ENCODE results near the gene SLC6A15. TPM values are rescaled to one million over a fixed set of nuclear protein-coding genes. Genes with fewer than 3 reads are reported as not detected.

Gene SLC6A15
- 27.0 and 30.8 TPM in 2 replicates for total RNA-seq (2014; rRNA removed)
- polyA plus RNA-seq (2012): 0.32 TPM

DNA sequence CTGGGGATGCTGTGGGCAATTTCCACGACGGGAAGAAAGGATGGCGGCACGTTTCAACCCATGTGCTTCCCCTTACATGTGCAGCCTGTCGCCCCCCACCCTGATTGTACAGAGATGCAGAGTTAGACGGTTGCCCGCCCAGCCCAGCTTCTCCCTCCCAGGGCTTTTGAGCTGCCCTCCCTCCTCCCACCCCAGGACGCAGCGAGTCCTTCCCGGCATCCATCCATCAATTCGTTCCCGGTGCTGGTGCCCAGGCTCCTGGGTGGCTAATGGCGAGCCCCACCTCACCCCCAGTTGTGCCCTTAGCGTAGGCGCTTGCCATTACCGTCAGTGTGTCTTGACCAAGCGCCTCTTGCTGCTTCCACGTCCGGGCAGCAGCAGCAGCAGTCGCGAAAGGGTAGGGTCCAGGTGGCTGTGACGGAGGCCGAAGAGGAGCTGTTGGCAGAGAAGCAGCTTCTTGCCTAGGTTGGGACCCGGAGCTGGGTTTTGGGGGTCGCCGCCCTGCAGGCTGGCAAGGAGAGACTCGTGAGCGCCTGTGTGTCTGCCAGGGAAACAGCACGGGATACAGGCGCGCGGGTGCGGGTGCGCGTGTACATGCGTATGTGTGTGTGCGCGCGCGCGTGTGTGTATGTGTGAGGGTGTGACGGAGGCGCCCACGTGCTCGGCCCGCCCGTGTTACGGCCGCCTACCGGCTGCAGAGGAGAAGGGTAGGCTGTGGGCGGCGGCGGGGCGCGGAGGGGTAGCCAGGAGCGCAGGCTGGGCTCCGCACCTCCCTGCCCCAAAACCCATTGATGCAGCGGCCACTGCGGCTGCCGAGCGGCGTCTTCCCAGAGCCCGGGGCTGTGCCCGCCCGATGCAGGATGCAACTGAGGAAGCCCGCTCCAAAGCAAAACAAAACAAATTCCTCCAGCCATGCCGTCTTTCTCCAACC, at the start of gene SLC6A15:
Gene SLC6A15, minus strand, starts transcription at position 602 of the 931 bp plus-strand sequence. CDS start 20,679 bp downstream, outside the sequence.
- peak; percentile 91 for DNase-seq (ENCODE audit: low read depth)

DNA sequence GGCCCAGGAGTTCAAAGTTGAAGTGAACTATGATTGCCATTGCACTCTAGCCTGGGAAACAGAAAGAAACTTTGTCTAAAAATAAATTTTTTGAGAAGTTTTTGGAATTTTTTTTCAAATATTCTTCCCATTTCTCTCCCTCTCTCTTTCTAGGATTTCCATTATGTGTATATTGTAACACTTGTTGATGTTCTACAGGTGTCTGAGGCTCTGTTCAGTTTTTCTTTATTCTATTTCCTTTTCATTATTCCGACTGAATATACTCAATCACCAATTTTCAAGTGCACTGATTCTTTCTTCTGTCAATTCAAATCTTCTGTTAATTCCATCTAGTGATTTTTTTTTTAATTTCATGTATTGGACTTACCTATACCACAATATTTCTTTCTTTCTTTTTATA, 48.3 kb upstream of the SLC6A15 start:
- no peak for DNase-seq (ENCODE audit: low read depth)

DNA sequence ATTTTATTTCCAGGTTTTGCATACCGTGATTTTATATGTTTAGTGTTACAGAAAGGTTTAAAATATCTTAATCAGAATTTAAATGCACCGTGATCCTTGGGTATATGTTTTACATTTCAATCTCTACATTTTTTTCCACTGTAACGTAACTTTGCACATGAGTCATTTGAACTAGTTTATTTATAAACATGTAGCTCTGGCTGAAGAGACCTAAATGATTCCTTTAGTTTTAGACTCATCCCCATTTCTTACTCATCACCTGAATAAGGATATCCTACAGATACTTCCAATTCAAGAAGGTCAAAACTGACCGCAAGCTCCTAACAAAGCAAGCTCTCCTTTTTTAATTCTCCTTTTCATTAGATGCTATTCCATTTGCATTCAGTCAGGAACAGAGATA, 42.7 kb upstream of the SLC6A15 start:
- DNase-seq (ENCODE audit: low read depth): no peak

DNA sequence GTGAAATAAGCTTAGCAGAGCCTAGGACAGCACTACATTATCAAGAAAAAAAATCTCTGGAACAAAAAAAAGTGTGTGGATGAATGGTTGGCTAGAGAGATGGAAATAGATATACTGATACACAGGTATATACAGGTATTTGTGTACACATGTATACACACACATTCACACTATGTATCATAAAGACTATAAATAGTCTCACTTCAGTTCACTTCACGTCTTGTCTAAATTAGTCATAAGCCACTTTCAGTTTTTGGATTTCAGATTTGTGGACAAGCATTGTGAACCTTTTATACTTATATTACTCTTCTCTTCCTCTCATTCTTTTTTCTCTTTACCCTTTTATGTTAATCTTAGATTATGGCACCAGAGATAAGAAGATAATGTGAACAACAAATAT, 41.8 kb upstream of the SLC6A15 start:
- DNase-seq (ENCODE audit: low read depth): no peak

DNA sequence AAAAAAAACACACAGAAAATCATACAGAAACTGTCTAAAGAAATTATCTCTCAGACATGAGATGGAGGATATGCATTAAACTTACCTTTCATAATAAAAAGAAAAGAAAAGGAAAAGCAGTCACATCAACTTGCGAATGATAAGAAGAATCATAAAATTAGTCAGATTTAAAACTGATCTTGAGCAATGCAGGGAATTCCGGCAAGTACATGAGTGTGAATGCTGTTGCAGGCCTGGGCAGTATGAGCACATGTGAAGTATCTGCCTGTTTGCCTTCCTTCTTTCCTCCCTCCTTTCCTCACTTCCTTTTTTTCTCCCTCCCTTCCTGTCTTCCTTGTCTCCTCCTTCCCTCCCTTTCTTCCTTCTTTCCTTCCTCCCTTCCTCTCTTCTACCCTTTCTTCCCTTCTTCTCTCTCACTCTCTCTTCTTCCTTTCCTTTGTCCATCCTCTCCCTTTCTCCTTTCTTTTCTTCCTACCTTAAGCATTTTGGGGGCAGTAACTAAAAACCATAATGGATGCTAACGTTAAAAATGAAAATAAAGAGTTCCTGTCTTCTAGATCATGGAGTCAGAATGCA, 38.5 kb upstream of the SLC6A15 start:
- DNase-seq (ENCODE audit: low read depth): no peak

DNA sequence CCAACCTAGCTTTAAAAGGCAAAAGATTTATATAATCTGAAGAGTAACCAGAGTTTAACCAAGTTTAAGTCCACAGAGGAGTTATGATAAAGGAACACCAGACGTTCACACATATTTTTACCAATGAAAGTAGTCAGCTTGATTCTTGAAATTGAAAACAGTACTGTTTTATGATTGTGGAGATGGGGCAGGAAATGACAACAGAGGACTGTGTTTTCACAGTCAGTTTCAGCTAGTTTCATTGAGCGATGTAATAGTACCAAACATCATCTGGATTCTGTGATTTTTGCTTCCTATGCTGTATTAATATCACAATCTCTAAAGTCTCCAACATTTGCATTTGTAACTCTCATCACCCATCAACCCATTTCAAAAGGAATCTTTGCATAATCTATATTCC, 34.2 kb upstream of the SLC6A15 start:
- DNase-seq (ENCODE audit: low read depth): no peak

DNA sequence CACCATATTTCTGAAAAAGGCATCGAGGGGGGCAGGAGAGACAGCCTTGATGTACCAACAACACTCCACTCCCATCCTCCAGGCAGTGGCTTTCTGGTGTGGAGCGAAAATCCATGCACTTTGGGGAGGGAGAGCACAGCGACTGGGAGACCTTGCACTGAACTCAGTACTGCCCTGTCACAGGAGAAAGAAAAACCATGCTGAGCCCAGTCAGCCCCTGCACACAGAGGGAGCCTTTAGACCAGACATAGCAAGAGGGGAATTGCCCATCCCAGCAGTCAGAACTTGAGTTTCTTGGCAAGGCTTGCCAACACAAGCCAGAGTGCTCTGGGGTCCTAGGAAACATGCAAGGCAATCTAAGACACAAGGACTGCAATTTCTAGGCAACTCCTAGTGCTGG, 24.8 kb upstream of the SLC6A15 start:
- DNase-seq (ENCODE audit: low read depth): no peak

DNA sequence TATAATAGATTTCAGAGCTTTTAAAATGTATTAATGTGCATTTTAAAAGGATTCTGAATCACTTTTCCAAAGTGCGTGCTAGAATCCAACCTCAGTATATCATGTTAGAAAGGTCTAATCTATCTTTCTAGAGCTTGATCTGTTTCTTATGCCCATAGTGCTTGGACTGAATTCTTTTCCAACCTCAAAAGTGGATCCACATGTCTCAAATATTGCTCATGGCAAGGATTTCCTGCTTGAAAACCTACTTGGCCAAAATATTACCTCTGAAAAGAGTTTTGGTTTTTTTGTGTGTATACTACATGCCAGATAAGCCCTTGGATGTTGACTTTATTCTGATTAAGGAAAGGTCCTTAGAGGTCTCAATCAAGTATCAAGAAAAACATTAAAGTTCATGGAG, 16.9 kb upstream of the SLC6A15 start:
- DNase-seq (ENCODE audit: low read depth): no peak

DNA sequence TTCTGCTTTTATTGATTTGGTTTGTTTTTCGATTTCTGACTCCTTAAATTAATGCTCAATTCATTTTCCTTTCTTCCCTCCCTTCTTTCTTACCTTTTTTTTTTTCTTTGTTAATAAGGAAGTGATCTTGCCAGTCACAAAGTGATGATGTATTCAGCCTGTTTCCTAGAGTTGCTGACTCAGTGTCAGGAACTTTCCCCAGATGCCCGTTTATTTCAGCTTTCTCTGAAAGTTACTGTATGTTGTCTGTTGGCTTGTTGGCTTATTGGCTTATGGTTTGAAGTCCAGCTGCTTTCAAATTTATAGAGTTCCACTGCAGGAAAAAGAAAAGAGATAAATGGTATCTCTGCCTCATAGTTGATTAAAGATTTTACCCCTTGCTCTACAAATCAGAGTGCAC, 12.4 kb upstream of the SLC6A15 start:
- DNase-seq (ENCODE audit: low read depth): peak; percentile 88

DNA sequence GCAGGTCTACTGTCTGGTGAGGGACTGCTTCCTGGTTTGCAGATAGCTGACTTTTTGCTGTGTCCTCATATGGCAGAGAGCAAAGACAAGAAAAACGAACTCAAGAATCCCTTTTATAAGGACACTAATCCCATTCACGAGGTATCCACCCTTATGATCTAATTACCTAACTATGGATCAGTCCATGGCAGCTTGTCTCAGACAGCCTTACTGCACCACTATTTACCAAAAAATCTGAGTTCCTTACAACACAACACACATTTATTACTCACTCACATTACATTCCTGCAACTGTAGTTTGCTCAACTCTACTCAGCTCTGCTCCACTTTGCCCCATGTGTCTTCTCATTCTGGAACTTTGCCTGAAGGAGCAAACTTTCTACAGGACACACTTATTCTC, 10.1 kb upstream of the SLC6A15 start:
- DNase-seq (ENCODE audit: low read depth): peak; percentile 39

DNA sequence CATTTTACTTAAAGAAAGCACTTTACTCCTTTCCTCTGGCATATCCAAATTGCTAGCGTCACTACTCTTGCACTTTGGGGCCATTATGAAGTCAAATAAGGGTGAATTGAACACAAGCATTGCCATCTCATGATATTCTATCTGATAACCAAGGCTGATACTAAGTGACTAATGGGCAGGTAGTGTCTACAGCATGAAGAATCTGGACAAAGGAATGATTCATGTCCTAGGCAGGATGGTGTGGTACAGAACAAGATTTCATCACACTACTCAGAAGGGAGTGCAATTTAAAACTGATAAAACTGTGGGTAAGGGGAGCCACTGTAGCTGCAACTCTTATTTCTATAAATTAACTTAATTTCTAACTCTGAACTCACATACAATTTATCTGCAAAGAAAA, 7.7 kb upstream of the SLC6A15 start:
- DNase-seq (ENCODE audit: low read depth): peak; percentile 67

DNA sequence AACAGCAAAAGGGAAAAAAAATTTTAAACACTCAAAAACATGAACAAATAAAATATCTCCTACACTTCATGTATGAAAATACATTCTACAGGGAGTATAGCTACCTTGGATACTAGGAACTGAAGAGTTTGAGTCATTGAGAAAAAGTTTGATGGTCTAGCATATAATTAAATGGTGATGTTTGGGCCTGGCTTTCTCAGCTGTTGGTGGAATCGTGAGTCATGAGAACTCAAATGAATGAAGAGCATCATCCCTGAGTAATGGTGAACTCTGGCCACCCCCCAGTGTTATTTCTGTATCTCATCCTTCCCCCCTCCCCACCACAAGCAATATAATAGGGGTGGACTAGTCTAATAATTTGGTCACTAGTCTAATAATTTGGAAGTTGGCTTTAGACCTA, 6.7 kb upstream of the SLC6A15 start:
- peak; percentile 93 for DNase-seq (ENCODE audit: low read depth)

DNA sequence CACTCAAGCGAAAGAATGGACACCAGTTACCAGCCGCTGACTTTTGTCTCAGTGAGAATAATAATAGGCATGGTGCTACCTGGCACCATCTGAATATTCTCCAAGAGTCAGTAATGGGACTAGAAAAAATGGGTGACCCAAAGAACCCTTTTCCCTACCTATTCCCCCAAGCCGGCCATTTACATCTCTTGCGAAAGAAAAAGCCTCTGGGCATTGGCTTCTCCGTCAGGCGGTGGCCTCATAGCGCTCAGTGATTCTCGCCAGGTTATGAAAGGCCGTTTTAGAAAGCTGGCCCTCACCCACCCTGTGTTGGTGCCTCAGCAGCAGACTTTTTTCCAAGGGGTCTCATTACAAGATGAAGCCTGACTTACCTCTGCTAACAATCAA, 523 bp upstream of the SLC6A15 start:
- DNase-seq (ENCODE audit: low read depth): no peak

DNA sequence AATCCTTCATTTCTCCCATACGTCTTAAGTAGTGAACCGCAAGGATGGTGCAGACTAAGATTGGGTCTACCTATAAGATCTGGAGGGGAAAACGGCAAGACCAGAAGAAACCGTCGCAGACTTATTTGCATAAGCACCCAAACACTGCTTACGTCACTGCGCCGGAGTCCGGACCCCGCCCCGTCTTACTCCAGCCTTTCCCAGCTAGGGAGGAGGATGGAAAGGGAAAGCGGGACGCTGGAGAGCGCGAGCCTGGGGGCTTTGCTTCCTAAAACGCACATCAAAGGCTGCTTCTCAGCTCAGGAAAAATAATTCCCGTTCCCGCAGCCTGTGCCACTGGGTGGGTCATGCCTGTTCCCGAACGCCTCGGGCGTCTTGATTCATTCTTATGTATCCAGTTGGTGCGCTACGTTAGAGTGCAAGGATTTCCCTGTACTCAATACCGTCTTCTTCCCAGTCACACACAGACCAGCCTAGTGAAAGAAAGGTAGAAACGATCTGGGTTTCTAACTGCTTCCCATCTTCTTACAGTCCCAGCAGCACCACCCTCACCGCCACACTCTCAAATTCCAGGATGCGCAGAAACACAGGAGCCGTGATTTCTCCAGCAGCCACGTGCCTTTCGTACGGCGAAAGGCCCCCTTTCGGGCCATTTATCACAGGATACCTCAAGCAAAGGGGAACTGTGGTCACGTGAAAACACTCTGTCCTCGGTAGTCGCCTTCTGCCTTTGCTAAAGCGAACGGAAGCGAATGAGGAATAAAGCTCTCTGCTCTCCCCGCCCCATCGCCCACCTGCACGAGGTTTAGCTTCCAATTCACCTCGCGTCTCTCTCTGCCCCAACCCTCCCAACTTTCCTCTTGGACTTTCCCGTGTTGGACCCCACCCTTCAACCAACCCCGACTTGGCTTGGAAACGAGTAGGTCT, 1.1 kb downstream of the SLC6A15 start:
- peak; percentile 85 for DNase-seq (ENCODE audit: low read depth)

DNA sequence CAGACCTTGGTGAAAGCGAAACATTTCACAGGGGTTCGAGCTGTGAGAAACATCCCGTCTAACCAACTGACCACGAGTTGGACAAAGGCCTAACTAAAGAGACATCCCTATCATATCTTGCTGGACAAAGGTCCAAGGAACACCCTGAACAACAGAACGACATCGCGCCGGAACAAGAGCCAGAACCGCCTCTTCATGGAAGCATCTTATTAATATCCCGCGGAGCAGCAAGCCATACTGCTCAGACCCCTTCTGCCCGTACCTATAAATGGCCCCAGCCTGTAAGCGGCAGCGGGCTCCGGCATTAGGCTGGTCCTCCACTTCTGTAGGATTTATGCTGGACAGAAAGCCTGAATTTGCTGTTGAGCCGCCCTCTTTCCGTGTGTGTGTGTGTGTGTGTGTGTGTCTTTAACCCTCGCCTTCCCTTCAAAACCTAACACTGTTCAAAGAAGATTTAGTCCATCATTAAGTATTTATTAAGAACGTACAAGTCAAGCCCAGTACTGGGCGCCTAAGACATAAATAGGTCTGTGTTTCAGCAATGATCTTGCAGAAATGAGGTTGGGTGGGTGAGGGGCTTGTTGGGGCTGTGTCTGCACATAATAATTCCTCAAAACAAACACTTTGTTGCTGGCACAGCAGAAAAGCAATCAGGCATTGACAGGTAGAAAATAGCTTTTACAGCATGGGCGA, 1.9 kb downstream of the SLC6A15 start:
- peak; percentile 69 for DNase-seq (ENCODE audit: low read depth)

DNA sequence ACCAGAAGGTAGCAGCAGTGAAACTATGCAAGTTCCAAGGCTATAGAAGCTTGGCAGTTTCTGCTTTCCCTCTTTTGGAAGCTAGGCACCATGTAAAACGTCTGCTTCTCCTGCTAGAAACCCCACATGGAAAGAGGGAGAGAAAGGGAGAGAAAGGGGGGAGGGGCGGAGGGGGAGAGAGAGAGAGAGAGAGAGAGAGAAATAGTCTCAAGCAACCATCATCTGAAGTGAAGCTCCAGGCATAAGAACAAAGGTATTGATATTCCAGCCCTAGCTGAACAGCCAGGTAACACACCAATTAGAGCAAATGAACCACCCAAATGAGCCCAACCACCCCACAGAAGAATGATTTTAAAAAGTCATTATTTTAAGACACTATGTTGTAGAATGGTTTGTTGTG, 8.5 kb downstream of the SLC6A15 start:
- DNase-seq (ENCODE audit: low read depth): no peak

DNA sequence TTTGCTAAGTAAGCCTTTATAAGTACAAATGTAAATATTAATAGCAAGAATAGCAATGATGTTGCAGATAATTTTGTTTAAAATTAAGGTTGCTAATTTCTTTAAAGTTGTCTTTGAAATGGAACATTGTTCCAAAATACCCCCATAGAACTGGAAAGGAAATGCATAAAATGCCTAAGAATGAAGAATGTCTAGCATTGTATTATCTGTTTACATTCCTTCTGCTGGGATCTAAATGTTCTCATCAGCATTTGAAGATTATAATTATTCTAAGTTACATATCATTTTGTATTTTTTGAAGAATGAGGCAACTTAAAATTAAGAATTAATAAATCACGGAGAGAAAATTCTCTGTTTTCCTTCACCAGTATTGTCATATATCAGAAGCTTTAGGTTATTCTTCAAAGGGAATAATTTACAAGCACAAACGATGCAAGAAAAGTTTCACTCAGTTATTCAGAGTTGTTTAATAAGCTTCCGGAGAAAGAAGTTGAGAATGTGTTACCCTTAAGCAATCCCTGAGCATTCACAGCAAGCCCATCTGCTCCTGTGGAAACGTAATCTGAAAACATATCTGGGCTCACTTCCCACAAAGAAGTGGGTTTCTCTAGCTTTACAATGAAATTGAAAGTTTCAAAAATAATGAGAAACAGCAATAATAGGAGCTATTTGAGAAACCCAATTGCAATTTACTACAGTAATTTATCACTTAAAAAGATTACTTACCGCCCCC, 21.3 kb downstream of the SLC6A15 start:
- DNase-seq (ENCODE audit: low read depth): no peak

DNA sequence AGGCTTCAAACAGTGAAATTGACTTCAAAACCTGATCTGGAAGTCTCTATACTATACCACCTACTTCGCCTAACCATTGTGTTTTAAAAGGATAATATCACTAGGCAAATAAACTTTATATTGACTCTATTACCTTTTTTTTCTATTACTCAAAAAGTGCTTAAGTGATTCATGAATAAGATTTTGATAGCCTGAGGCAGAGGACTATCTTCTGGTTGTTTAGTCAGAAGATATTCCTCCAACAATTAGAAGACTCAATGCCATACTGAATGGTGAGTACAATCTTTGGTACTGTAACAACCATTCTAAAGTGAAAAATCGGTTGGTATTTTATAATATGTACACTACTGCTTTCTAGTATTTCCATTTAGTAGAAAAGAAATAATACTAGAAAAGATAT, 22.8 kb downstream of the SLC6A15 start:
- no peak for DNase-seq (ENCODE audit: low read depth)

DNA sequence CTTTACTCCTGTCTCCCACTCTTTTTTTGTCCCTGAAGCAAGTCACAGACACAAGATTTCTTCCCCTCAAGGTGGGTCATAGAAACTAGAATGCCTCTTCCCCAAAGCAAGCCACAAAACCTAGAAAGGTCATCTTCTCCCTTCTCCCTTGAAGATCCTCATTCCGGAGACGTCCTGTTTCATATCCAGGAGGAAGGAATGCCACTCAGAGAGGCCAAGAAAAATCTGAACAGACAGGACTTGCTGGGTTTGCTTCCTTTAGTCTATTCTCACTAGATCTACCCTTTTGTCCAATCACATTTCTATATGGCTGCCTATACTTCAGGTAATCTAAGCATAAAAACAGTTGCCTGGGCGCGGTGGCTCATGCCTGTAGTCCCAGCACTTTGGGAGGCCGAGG, 23.7 kb downstream of the SLC6A15 start:
- no peak for DNase-seq (ENCODE audit: low read depth)

DNA sequence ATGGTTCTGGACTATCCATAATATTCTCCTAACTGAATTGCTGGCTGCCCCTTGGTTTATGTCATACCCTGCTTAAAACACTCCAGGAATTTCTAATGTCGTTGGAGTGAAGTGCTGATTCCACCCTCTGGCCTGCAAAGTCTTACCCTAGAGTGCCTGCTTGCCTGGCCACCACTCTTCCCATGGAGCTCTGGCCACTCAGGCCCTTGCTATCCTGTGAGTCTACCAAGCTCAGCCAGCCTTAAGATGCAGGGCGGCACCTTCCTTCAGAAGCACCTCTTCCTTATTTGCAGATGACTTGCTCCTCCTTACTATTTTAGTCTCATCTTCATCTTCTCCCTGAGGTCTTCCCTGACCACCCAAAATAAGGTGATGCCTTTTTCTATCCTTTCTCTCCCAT, 35.3 kb downstream of the SLC6A15 start:
- DNase-seq (ENCODE audit: low read depth): no peak

DNA sequence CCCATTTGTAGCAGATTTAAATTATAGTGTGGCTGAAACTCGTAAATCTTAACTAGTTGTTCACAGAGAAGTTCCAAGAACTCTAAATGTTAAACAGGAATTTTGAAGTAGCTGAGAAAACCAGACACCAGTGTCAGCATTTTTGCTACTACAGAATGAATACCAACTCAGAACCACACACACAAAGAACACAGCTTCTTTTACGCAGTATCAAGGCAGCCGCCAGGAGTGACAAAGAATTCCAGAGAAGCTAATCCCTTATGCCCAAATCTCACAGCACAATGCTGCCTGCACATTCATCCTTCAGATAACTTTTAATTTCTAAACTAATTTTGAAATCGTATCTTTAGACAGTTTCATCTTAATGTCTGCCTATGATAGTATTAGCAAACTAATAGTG, 37.4 kb downstream of the SLC6A15 start:
- DNase-seq (ENCODE audit: low read depth): no peak
